Liver (tissue), 9 donors: ENCODE results near the gene MCF2L2. TPM values are rescaled to one million over a fixed set of nuclear protein-coding genes. Genes with fewer than 3 reads are reported as not detected.

ENCODE experiments used
- DNase-seq: peaks from one replicate; pipeline ENCODE4 v3.0.0-alpha.2; 2017; ENCODE audit warnings: low spot score
- H3K27ac ChIP-seq, 2 donors: one replicate each; pipeline ENCODE4 v1.7.0; 2013; ENCODE audit warnings: inconsistent platforms in 2 of 2, low read length in 2 of 2, control low read depth in 1 of 2, low read depth in 1 of 2, mild to moderate bottlenecking in 1 of 2
- H3K27me3 ChIP-seq, 4 donors: one replicate each; pipeline versions ENCODE4 v1.6.1 to v1.7.0; 2013; ENCODE audit warnings: low read length in 3 of 4, inconsistent platforms in 1 of 4, mild to moderate bottlenecking in 1 of 4, moderate library complexity in 1 of 4; ENCODE audit not compliant: control insufficient read depth in 4 of 4, insufficient read depth in 4 of 4
- H3K36me3 ChIP-seq, 4 donors: one replicate each; pipeline versions ENCODE4 v1.6.1 to v1.7.0; 2013; ENCODE audit warnings: low read length in 3 of 4, mild to moderate bottlenecking in 3 of 4, low read depth in 1 of 4, moderate library complexity in 1 of 4; ENCODE audit not compliant: control insufficient read depth in 4 of 4, insufficient read depth in 3 of 4
- H3K4me1 ChIP-seq, 4 donors: one replicate each; pipeline versions ENCODE4 v1.6.1 to v1.7.0; 2013; ENCODE audit warnings: low read length in 3 of 4, mild to moderate bottlenecking in 3 of 4, moderate library complexity in 1 of 4; ENCODE audit not compliant: control insufficient read depth in 4 of 4, insufficient read depth in 4 of 4
- H3K4me3 ChIP-seq, 3 donors: one replicate each; pipeline versions ENCODE4 v1.6.1 to v1.7.0; 2013; ENCODE audit warnings: low read length in 3 of 3, control low read depth in 1 of 3, low read depth in 1 of 3, mild to moderate bottlenecking in 1 of 3
- H3K9ac ChIP-seq, 2 donors: one replicate each; pipeline ENCODE4 v1.7.0; 2013; ENCODE audit warnings: low read length in 2 of 2, mild to moderate bottlenecking in 2 of 2, moderate library complexity in 2 of 2, control low read depth in 1 of 2, low read depth in 1 of 2
- H3K9me3 ChIP-seq, 4 donors: one replicate each; pipeline versions ENCODE4 v1.6.1 to v1.7.0; 2013; ENCODE audit warnings: low read length in 3 of 4; ENCODE audit not compliant: control insufficient read depth in 4 of 4
- ATF3 ChIP-seq: IDR thresholded peaks from 2 replicates; pipeline ENCODE4 v1.6.1; 2016; ENCODE audit warnings: antibody characterized with exemption
- EGR1 ChIP-seq, 2 donors: IDR thresholded peaks; 2 replicates each; pipeline ENCODE4 v1.6.1; 2016 to 2018; ENCODE audit warnings: antibody characterized with exemption in 2 of 2, low read depth in 2 of 2
- FOXA1 ChIP-seq: IDR thresholded peaks from 2 replicates; pipeline ENCODE4 v1.6.1; 2016; ENCODE audit warnings: antibody characterized with exemption
- FOXA2 ChIP-seq: IDR thresholded peaks from 2 replicates; pipeline ENCODE4 v1.6.1; 2016; ENCODE audit warnings: antibody characterized with exemption
- GABPA ChIP-seq, 2 donors: IDR thresholded peaks in 1 of 2; conservative IDR thresholded peaks in 1 of 2; 2 replicates each; pipeline ENCODE4 v1.6.1; 2016; ENCODE audit warnings: antibody characterized with exemption in 2 of 2, mild to moderate bottlenecking in 1 of 2, moderate library complexity in 1 of 2
- HNF4A ChIP-seq, 2 donors: conservative IDR thresholded peaks; 2 replicates each; pipeline ENCODE4 v1.6.1; 2016; ENCODE audit warnings: antibody characterized with exemption in 2 of 2, mild to moderate bottlenecking in 2 of 2
- HNF4G ChIP-seq: IDR thresholded peaks from 2 replicates; pipeline ENCODE4 v1.6.1; 2016; ENCODE audit warnings: antibody characterized with exemption
- JUND ChIP-seq, 2 donors: IDR thresholded peaks; 2 replicates each; pipeline ENCODE4 v1.6.1; 2016; ENCODE audit warnings: antibody characterized with exemption in 2 of 2
- MAX ChIP-seq: IDR thresholded peaks from 2 replicates; pipeline ENCODE4 v1.6.1; 2016; ENCODE audit warnings: antibody characterized with exemption
- NR2F2 ChIP-seq: IDR thresholded peaks from 2 replicates; pipeline ENCODE4 v1.6.1; 2016; ENCODE audit warnings: antibody characterized with exemption
- RAD21 ChIP-seq, 2 donors: IDR thresholded peaks; 2 replicates each; pipeline ENCODE4 v1.6.1; 2016; ENCODE audit warnings: antibody characterized with exemption in 2 of 2, mild to moderate bottlenecking in 2 of 2
- REST ChIP-seq: IDR thresholded peaks from 2 replicates; pipeline ENCODE4 v1.6.1; 2016; ENCODE audit warnings: antibody characterized with exemption, mild to moderate bottlenecking
- RXRA ChIP-seq, 2 donors: IDR thresholded peaks; 2 replicates each; pipeline ENCODE4 v1.6.1; 2017 to 2018; ENCODE audit warnings: antibody characterized with exemption in 2 of 2, mild to moderate bottlenecking in 1 of 2
- SP1 ChIP-seq: IDR thresholded peaks from 2 replicates; pipeline ENCODE4 v1.6.1; 2018; ENCODE audit warnings: antibody characterized with exemption, mild to moderate bottlenecking
- TAF1 ChIP-seq: conservative IDR thresholded peaks from 2 replicates; pipeline ENCODE4 v1.6.1; 2016; ENCODE audit warnings: antibody characterized with exemption, mild to moderate bottlenecking
- YY1 ChIP-seq: IDR thresholded peaks from 2 replicates; pipeline ENCODE4 v1.6.1; 2016; ENCODE audit warnings: antibody characterized with exemption, mild to moderate bottlenecking
- ZBTB33 ChIP-seq: IDR thresholded peaks from 2 replicates; pipeline ENCODE4 v1.6.1; 2016; ENCODE audit warnings: antibody characterized with exemption
- WGBS: extraction: QIAGEN DNeasy Blood & Tissue Kit; methylation state at CpG from one replicate; pipeline ENCODE4 v1.1.7; 2013; 5-methylcytosine and 5-hydroxymethylcytosine counted together
- polyA plus RNA-seq, 2 donors: library from polyadenylated mRNA; stranded (reverse) in 1 of 2; unstranded in 1 of 2; fragments of 200-250 nt in 1 of 2; fragments of >200 nt in 1 of 2; fragmentation: Nextera tagmentation in 1 of 2; extraction: Ambion mirVana in 1 of 2; gene quantifications; one replicate each; pipeline versions ENCODE4 v1.2.1 to v1.2.3, GENCODE V29; 2013 to 2015
- total RNA-seq, 2 donors: library from RNA; depleted of rRNA; stranded (reverse); fragments of >200 nt; gene quantifications; one replicate each; pipeline ENCODE4 v1.2.3, GENCODE V29; 2014
- donor health status: healthy.
- donor health status: healthy.
- donor health status: healthy.
- donor health status: healthy.
- donor health status: healthy.

MCF2L2 gene
- total and polyA plus RNA-seq, 4 donors, result 0.02 to 0.47 (median 0.17) TPM; not detected in 1

GRCh38 chr3:183222631-183223235 is 205.7 kb downstream of the MCF2L2 start:
- H3K9me3 ChIP-seq, result no peaks in the 10 kb centered on the region
- no peak overlapping the region for H3K4me3 ChIP-seq
- no peak for TF ChIP-seq FOXA1
- no peak for TF ChIP-seq YY1
- TF ChIP-seq JUND (IDR thresholded peaks at IDR 0.05), result no peak
- TF ChIP-seq ZBTB33, result no peak
- no peak for TF ChIP-seq REST
- no peak for TF ChIP-seq RXRA (IDR thresholded peaks at IDR 0.05)
- TF ChIP-seq FOXA2, result no peak
- TF ChIP-seq NR2F2, result no peak
- no peak for TF ChIP-seq SP1
- TF ChIP-seq MAX, result no peak
- no peaks in the 10 kb centered on the region for H3K27me3 ChIP-seq
- DNase-seq, result no peak
- H3K36me3 ChIP-seq, result no peaks in the 10 kb centered on the region
- H3K9ac ChIP-seq, result no peak overlapping the region
- no peak overlapping the region for H3K27ac ChIP-seq
- 97% methylated on average over 3 of the region's 3 CpGs for WGBS
- H3K4me1 ChIP-seq, result no peaks in the 10 kb centered on the region

- Histone ChIP-seq H3K27ac (no peak overlapping the region), H3K4me3 (no peak overlapping the region), H3K36me3 (no peaks in the 10 kb centered on the region), H3K4me1 (no peaks in the 10 kb centered on the region), H3K9me3 (no peaks in the 10 kb centered on the region), H3K9ac (no peak overlapping the region), H3K27me3 (no peaks in the 10 kb centered on the region)
- no peak for DNase-seq
- WGBS, result 73% methylated on average over 5 of the region's 5 CpGs
- TF ChIP-seq NR2F2 (no peak), ZBTB33 (no peak), ATF3 (no peak), TAF1 (no peak), RAD21 (IDR thresholded peaks at IDR 0.05) (no peak), EGR1 (IDR thresholded peaks at IDR 0.05; ENCODE audit: low read depth in 2 of 2) (no peak), GABPA (IDR thresholded peaks at IDR 0.05 in 1 of 2, conservative IDR thresholded peaks at IDR 0.05 in 1 of 2) (no peak), HNF4G (no peak), JUND (IDR thresholded peaks at IDR 0.05) (no peak), HNF4A (conservative IDR thresholded peaks at IDR 0.05) (no peak), YY1 (no peak), FOXA1 (no peak), RXRA (IDR thresholded peaks at IDR 0.05) (no peak), MAX (no peak), REST (no peak), FOXA2 (no peak), SP1 (no peak)
These were observed 207.6 kb downstream of the MCF2L2 start for GRCh38 chr3:183220828-183221227.
